ENCODE measurements around the gene ASB11.

Gene ASB11, protein sequence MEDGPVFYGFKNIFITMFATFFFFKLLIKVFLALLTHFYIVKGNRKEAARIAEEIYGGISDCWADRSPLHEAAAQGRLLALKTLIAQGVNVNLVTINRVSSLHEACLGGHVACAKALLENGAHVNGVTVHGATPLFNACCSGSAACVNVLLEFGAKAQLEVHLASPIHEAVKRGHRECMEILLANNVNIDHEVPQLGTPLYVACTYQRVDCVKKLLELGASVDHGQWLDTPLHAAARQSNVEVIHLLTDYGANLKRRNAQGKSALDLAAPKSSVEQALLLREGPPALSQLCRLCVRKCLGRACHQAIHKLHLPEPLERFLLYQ

GRCh38 chrX:15315509-15315908 lies at the start of gene ASB11:
ASB11 (minus strand) TSS chrX:15315640; CDS start chrX:15315605, 35 bp downstream.
- DNase-seq: no peak

DNA sequence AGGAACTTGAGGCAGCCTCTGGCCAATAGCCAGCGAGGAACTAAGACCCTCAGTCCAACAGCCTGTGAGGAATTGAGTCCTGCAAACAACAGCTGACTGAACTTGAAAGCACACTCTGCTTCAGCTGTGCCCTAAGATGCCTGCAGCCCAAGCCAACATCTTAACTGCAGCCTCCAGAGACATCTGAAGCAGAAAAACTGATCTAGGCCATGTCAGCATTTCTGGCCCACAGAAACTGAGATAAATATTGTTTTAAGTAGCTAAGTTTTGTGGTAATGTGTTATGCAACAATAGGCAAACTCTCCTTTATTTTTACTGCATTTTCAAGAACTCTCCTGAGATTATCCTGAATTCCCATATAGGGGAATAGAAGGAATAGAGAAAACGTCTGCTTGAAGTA lies 44.3 kb upstream of the ASB11 start:
- DNase-seq: no peak

- DNase-seq: no peak
Observed at GRCh38 chrX:15358533-15358932, 43.1 kb upstream of the ASB11 start.

- no peak for DNase-seq
Observed at GRCh38 chrX:15356444-15356843, 41.0 kb upstream of the ASB11 start.

- DNase-seq: no peak
Observed at GRCh38 chrX:15350329-15350996, 35.0 kb upstream of the ASB11 start.

DNA sequence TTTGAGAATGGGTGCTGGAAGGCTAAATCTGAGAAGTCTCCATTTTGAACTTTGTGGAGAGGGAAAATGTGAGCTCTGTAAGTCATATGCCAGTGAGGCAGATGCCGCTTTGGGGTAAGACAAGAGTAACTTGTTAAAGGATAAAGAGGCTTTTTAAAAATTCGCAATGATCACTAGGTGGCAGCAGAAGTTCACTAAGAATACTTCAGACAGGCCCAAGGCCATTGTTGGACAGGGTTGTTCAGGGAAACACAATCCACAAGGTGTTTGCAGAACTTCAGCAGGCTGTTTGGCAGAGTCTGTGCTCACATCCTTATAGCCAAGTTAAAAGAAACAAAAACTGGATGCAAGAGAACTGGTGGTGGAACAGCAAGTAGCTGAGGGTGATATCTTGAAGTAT lies 33.6 kb upstream of the ASB11 start:
- DNase-seq: peak in 1 of 2 donors; percentile 29

- DNase-seq: no peak
Observed at GRCh38 chrX:15345976-15346375, 30.5 kb upstream of the ASB11 start.

- DNase-seq: no peak
Observed at GRCh38 chrX:15344106-15344505, 28.7 kb upstream of the ASB11 start.

GRCh38 chrX:15343075-15343476 lies 27.6 kb upstream of the ASB11 start:
- no peak for DNase-seq

- DNase-seq: no peak
Observed at GRCh38 chrX:15340867-15341266, 25.4 kb upstream of the ASB11 start.

GRCh38 chrX:15336023-15336413 lies 20.6 kb upstream of the ASB11 start:
- peak; percentile 69 to 74 for DNase-seq

DNA sequence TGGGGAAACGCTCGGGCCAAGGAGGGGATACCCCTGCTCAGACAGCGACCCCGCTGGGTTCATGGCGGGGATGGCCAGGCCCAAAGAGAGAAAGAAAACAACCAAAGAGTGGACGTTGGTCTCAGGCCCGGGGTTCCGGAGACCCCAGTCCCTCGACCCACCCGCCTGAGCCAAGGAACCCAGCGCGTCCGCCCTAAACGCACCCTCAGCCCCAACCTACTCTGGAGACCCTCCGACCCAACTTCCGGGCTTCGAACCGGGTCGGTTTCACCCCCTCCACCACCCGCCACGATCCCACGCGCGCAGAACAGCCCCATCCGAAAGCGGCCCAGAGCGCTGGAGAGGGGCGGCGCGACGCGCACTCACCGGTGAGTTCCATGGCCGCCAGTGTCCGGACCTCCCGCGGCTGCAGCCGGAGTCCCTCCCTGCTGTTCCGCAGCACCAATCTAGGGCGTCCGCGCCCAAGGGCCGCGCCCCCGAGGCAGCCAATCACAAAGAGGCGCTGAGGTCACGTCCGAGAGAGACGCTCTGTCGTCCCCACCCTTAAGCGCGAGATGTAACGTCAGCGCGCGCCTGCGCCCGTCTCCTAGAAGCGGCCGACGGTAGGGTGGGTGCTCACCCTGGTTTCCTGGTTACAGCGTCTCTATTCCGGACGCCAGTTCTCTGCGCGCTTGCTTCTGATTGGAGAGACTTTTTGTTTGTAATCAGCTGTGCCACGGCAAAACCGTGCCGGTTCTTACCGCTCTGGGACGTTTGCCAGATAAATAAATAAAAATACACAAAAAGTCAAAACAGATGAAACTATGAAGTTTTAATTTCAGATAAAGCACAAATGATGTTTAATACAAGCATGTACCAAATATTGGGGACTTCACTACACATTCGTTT lies 19.9 kb upstream of the ASB11 start, which contains the start of gene PIGA:
Gene PIGA (minus strand): TSS at position 389 of the 888 bp plus-strand sequence. CDS start 3,593 bp downstream, outside the sequence.
- peak; percentile 94 to 96 for DNase-seq

DNA sequence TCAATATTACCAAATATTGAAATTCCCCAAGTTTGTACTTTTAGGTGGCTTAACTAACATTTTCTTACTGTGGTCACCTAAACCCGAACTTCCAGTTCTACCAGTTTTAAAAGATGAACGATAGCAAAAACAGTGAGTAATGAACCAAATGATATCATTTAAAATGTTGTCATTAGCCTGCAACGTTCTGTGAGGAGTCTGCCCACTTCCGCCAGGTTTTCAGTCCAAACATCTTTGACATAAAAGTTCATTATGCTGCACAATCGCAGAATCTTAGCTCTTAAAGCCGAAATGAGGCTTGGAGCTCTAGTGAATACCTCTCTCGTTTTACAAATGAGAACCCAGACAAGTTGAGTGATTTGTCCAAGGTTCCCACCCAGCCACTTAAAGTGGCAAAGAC lies 19.1 kb upstream of the ASB11 start:
- DNase-seq: peak; percentile 10 to 47

DNA sequence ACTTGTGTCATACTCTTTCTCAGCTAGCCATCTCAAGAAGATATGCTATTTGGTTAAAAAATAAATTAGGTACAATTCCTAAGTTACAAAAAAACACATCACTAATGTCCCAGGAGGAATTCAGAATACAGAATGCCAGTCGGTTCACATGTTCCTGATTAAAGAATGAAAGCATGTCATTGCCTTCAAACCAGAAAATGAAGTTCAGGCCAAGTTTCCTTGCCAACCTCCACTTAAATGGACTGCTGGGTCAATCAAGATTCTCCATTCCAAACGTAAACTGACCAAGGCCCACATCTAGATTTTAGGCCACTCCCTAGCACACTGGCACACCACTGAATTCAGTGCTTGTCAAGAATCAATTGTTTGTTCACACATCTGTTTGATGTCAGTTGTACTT lies 13.4 kb upstream of the ASB11 start:
- DNase-seq: no peak

DNA sequence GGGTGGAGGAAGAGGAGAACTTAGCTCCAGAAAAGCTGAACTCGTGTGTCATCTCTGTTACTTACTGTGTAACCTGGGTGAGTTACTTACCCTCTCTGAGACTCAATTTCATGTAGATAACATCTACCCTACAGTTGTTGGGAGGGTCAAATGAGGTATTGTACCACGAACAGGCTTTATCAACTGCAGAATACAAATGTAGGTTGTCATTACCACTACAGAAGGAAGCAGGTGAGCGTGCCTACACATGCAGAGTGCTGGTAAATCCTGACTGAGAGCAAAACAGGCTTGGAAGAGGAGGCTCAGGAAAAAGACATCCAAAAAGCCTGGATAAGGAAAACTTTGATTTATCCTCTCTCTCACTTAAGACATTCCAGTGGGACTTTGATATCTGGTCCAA lies 12.7 kb upstream of the ASB11 start:
- DNase-seq: no peak

- no peak for DNase-seq
Observed at GRCh38 chrX:15322472-15322871, 7.0 kb upstream of the ASB11 start.

- no peak for DNase-seq
Observed at GRCh38 chrX:15322072-15322471, 6.6 kb upstream of the ASB11 start.

GRCh38 chrX:15321447-15321846 lies 6.0 kb upstream of the ASB11 start:
- peak in 1 of 2 donors; percentile 23 for DNase-seq

- DNase-seq: no peak
Observed at GRCh38 chrX:15320297-15320696, 4.9 kb upstream of the ASB11 start.

DNA sequence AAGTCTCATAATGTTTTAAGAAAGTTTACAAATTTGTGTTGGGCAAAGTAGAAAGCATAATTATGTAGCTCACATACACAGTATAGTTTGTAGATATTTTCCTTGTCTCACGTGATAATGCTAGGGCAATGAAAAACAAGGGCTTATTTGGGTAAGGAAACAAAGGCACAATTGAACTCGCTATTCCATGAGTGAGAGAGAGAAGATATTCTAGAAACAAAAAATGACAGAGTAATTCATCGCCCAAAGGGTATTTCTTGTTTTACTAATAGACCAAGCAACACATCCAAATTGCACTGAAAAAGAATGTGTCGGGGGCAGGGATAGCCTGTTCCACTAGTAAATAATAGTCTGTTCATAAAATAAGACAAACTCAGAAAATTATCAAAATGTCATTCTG lies 3.6 kb upstream of the ASB11 start:
- no peak for DNase-seq

GRCh38 chrX:15314472-15314871 lies 968 bp downstream of the ASB11 start:
- DNase-seq: no peak

- no peak for DNase-seq
Observed at GRCh38 chrX:15311119-15311518, 4.3 kb downstream of the ASB11 start.

DNA sequence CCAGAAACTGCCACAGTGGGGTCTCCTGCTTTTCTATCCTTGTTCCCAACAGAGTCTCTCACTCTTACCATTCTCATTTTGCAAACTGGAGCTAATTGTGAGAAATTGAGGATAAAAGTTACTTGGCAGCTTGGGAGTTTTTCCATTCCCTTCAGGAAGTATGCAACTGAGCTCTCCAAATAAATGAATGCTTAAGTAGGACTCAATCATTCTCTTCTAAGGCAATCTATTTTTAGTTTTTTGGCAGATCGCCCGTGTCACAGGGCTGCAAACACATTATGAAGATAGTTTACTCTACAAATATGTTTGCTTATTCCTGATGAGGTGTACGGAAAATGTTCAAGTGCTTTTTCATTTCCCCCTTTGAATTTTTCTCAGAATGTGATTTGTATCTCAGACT lies 5.3 kb downstream of the ASB11 start:
- DNase-seq: no peak
